ENCODE data around the gene IPPK. TPM values are rescaled to one million over a fixed set of nuclear protein-coding genes. Genes with fewer than 3 reads are reported as not detected.
A peak's percentile ranks its signal among the peaks of the same experiment; 100 is the strongest.

IPPK gene
- total and polyA plus RNA-seq, 2 donors (not counting 1 experiment from before 2014, with no cell fraction given): 6.8 to 8.7 TPM

- ATAC-seq (ENCODE audit: low read depth): no peak
- Histone ChIP-seq H4K20me1 (ENCODE audit: control insufficient read depth, insufficient read depth, low read length, poor library complexity, severe bottlenecking) (no peaks in the 10 kb centered on the region), H3K9ac (ENCODE audit: low read length) (no peak overlapping the region), H3K27me3 (replicated peaks in 1 of 4; ENCODE audit: control extremely low read depth in 1 of 4, control insufficient read depth in 3 of 4, insufficient read depth in 4 of 4, low read length in 3 of 4) (no peaks in the 10 kb centered on the region), H3K4me1 (ENCODE audit: control insufficient read depth in 2 of 2, insufficient read depth in 2 of 2, low read length in 2 of 2) (no peaks in the 10 kb centered on the region), H3K4me2 (replicated peaks; ENCODE audit: low read depth, low read length, poor library complexity, severe bottlenecking) (no peak overlapping the region), H3K4me3 (ENCODE audit: control extremely low read depth in 1 of 5, extremely low read depth in 1 of 5, insufficient read depth in 1 of 5, low read depth in 2 of 5, low read length in 4 of 5) (no peak overlapping the region), H3K79me2 (ENCODE audit: control insufficient read depth, insufficient read depth, low read length) (no peaks in the 10 kb centered on the region), H3K9me3 (ENCODE audit: control extremely low read depth in 1 of 3, control insufficient read depth in 2 of 3, insufficient read depth in 1 of 3, low read length in 2 of 3) (no peaks in the 10 kb centered on the region), H3K27ac (ENCODE audit: low read length in 2 of 2) (no peak overlapping the region), H2AFZ (ENCODE audit: insufficient read depth, low read depth, low read length, poor library complexity, severe bottlenecking) (no peak overlapping the region), H3K36me3 (replicated peaks in 1 of 2; ENCODE audit: control extremely low read depth in 1 of 2, control insufficient read depth in 1 of 2, extremely low read depth in 1 of 2, insufficient read depth in 2 of 2, low read length in 1 of 2) (peaks cover 4 to 76% of the 10 kb centered on the region in 2 experiments)
- Mint-ChIP-seq H3K4me3 (no peak overlapping the region), H3K9me3 (ENCODE audit: insufficient read depth) (no peaks in the 10 kb centered on the region), H3K27me3 (no peaks in the 10 kb centered on the region), H3K27ac (no peak overlapping the region), H3K4me1 (no peaks in the 10 kb centered on the region)
- ChIA-PET CTCF (interaction anchor here (0.8 to 4.1 kb wide), 3 partner anchors 493 to 501 kb away, joined by 3 to 39 read pairs (median 5); no protein-coding TSS in a partner anchor), POLR2A (interaction anchor here (0.7 kb wide), 1 partner anchor 44 kb away, joined by 3 read pairs; no protein-coding TSS in a partner anchor)
- WGBS (ENCODE audit: insufficient coverage): 98% methylated on average over 3 of the region's 4 CpGs
- no peak for DNase-seq
- no peak for TF ChIP-seq EZH2 (IDR thresholded peaks at IDR 0.05; ENCODE audit: borderline replicate concordance, insufficient read depth, low read depth, low read length, poor library complexity, severe bottlenecking)
- intact Hi-C loops (cut with micrococcal nuclease): no loop called here
Measured at GRCh38 chr9:92635760-92636159, 34.2 kb downstream of the IPPK start.

GRCh38 chr9:92634712-92635605 lies 35.0 kb downstream of the IPPK start:
- peak; percentile 68 for ATAC-seq (ENCODE audit: low read depth)
- no peaks in the 10 kb centered on the region for H3K4me1 Mint-ChIP-seq

More at GRCh38 chr9:92634712-92635605, 35.0 kb downstream of the IPPK start:
- Histone ChIP-seq H2AFZ (ENCODE audit: insufficient read depth, low read depth, low read length, poor library complexity, severe bottlenecking) (no peak overlapping the region), H3K9ac (ENCODE audit: low read length) (no peak overlapping the region), H3K4me1 (ENCODE audit: control insufficient read depth in 2 of 2, insufficient read depth in 2 of 2, low read length in 2 of 2) (no peaks in the 10 kb centered on the region), H3K9me3 (ENCODE audit: control extremely low read depth in 1 of 3, control insufficient read depth in 2 of 3, insufficient read depth in 1 of 3, low read length in 2 of 3) (no peaks in the 10 kb centered on the region), H4K20me1 (ENCODE audit: control insufficient read depth, insufficient read depth, low read length, poor library complexity, severe bottlenecking) (no peaks in the 10 kb centered on the region), H3K27ac (ENCODE audit: low read length in 2 of 2) (no peak overlapping the region), H3K4me2 (replicated peaks; ENCODE audit: low read depth, low read length, poor library complexity, severe bottlenecking) (no peak overlapping the region), H3K36me3 (replicated peaks in 1 of 2; ENCODE audit: control extremely low read depth in 1 of 2, control insufficient read depth in 1 of 2, extremely low read depth in 1 of 2, insufficient read depth in 2 of 2, low read length in 1 of 2) (peaks cover 4 to 70% of the 10 kb centered on the region in 2 experiments), H3K4me3 (ENCODE audit: control extremely low read depth in 1 of 5, extremely low read depth in 1 of 5, insufficient read depth in 1 of 5, low read depth in 2 of 5, low read length in 4 of 5) (no peak overlapping the region), H3K79me2 (ENCODE audit: control insufficient read depth, insufficient read depth, low read length) (no peaks in the 10 kb centered on the region), H3K27me3 (replicated peaks in 1 of 4; ENCODE audit: control extremely low read depth in 1 of 4, control insufficient read depth in 3 of 4, insufficient read depth in 4 of 4, low read length in 3 of 4) (no peaks in the 10 kb centered on the region)
- no peak for TF ChIP-seq EZH2 (IDR thresholded peaks at IDR 0.05; ENCODE audit: borderline replicate concordance, insufficient read depth, low read depth, low read length, poor library complexity, severe bottlenecking)
- peak; percentile 82 for TF ChIP-seq CTCF (IDR thresholded peaks at IDR 0.05)
- no peak overlapping the region for H3K4me3 Mint-ChIP-seq
- no peak overlapping the region for H3K27ac Mint-ChIP-seq
- intact Hi-C loops (cut with micrococcal nuclease): no loop called here
- ChIA-PET CTCF (interaction anchor here (1.2 to 4.1 kb wide), 3 partner anchors 492 to 497 kb away, joined by 3 to 39 read pairs (median 5); no protein-coding TSS in a partner anchor), POLR2A (no interaction called here)
- no peaks in the 10 kb centered on the region for H3K27me3 Mint-ChIP-seq
- WGBS (ENCODE audit: insufficient coverage): 82% methylated on average over 32 of the region's 35 CpGs
- no peaks in the 10 kb centered on the region for H3K9me3 Mint-ChIP-seq (ENCODE audit: insufficient read depth)
- peak; percentile 71 for DNase-seq
